NCI-H345 (cell line): ENCODE data around the gene CDK13.

Source experiments
- DNase-seq: peaks from one replicate; lab custom pipeline; 2025; lab: John Stamatoyannopoulos, UW

CDK13 gene

GRCh38 chr7:40008223-40008815, 58.3 kb downstream of the CDK13 start:
- DNase-seq: no peak

- DNase-seq: no peak
These were observed 59.2 kb downstream of the CDK13 start for GRCh38 chr7:40009301-40009700.

- DNase-seq: no peak
These were observed 64.3 kb downstream of the CDK13 start for GRCh38 chr7:40014376-40014775.

GRCh38 chr7:40015790-40016296, 65.8 kb downstream of the CDK13 start:
- DNase-seq: peak; percentile 16

- no peak for DNase-seq
These were observed 69.5 kb downstream of the CDK13 start for GRCh38 chr7:40019558-40019957.

GRCh38 chr7:40024048-40024447, 74.0 kb downstream of the CDK13 start:
- DNase-seq: no peak

GRCh38 chr7:40024841-40025240, 74.8 kb downstream of the CDK13 start:
- DNase-seq: no peak

- no peak for DNase-seq
These were observed 77.5 kb downstream of the CDK13 start for GRCh38 chr7:40027545-40027944.

- DNase-seq: no peak
These were observed 83.8 kb downstream of the CDK13 start for GRCh38 chr7:40033826-40034225.

- DNase-seq: no peak
These were observed 91.4 kb downstream of the CDK13 start for GRCh38 chr7:40041456-40041855.

- DNase-seq: no peak
These were observed 93.1 kb downstream of the CDK13 start for GRCh38 chr7:40043164-40043563.

GRCh38 chr7:40047661-40048060, 97.6 kb downstream of the CDK13 start:
- no peak for DNase-seq

- DNase-seq: peak; percentile 61
These were observed 107.2 kb downstream of the CDK13 start for GRCh38 chr7:40057292-40057691.

- DNase-seq: no peak
These were observed 108.0 kb downstream of the CDK13 start for GRCh38 chr7:40058026-40058425.

GRCh38 chr7:40058636-40059035, 108.6 kb downstream of the CDK13 start:
- DNase-seq: no peak

- DNase-seq: no peak
These were observed 109.0 kb downstream of the CDK13 start for GRCh38 chr7:40059057-40059456.

GRCh38 chr7:40072268-40072667, 122.2 kb downstream of the CDK13 start:
- DNase-seq: no peak

- DNase-seq: no peak
These were observed 123.2 kb downstream of the CDK13 start for GRCh38 chr7:40073239-40073638.

GRCh38 chr7:40077849-40078248, 127.8 kb downstream of the CDK13 start:
- DNase-seq: no peak

GRCh38 chr7:40092182-40092581, 142.1 kb downstream of the CDK13 start:
- no peak for DNase-seq

- no peak for DNase-seq
These were observed 143.7 kb downstream of the CDK13 start for GRCh38 chr7:40093631-40094350.

GRCh38 chr7:40095230-40095629, 145.2 kb downstream of the CDK13 start:
- no peak for DNase-seq

- no peak for DNase-seq
These were observed 145.8 kb downstream of the CDK13 start for GRCh38 chr7:40095695-40096327.
